Prostate gland (tissue), 2 donors: ENCODE data around the gene PTGES2.
"Not testable (repeated sequence)": the region's sequence is repeated elsewhere in the genome, so short reads cannot be mapped to it uniquely, and the experiment has no call there.

Source experiments
- POLR2A ChIP-seq: fragments of 450-650 bp; IDR thresholded peaks from one replicate; pipeline ENCODE4 v1.6.1; 2016; ENCODE audit warnings: antibody characterized with exemption, mild to moderate bottlenecking
- POLR2AphosphoS5 ChIP-seq: sonication (generic); formaldehyde crosslinking; IDR thresholded peaks from one replicate; pipeline ENCODE4 v1.6.1; 2017; ENCODE audit warnings: antibody characterized with exemption
- TF ChIP-seq, protein P1 (sequence below), 4 experiments: fragments of 200-600 bp in 2 of 4; fragments of 450-650 bp in 2 of 4; sonication (generic) in 2 of 4; IDR thresholded peaks; 1 replicate in 3 of 4; 2 replicates in 1 of 4; pipeline ENCODE4 v1.5.1; 2016 to 2019; ENCODE audit warnings: antibody characterized with exemption in 4 of 4, mild to moderate bottlenecking in 2 of 4, moderate library complexity in 2 of 4

DNA sequence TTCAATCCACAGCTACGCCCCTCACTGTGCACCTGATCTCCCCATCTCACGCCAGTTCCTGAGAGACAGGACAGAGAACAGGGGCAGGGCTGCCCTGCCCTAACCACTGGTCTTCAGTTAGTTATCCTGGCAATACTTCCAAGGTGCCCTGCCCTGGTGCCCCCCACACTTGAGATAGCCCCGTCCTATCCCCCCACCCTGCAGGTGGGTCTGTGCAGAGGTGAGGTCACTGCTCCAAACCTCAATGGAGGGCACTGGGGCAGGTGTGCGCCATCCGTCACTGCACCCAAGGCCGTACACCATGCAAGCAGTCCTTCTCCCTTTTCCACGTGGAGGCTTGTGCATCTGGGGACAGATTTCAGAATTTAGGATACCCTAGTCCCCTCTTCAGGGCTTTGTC, 3.1 kb upstream of the PTGES2 start:
- TF ChIP-seq, protein P1, sequence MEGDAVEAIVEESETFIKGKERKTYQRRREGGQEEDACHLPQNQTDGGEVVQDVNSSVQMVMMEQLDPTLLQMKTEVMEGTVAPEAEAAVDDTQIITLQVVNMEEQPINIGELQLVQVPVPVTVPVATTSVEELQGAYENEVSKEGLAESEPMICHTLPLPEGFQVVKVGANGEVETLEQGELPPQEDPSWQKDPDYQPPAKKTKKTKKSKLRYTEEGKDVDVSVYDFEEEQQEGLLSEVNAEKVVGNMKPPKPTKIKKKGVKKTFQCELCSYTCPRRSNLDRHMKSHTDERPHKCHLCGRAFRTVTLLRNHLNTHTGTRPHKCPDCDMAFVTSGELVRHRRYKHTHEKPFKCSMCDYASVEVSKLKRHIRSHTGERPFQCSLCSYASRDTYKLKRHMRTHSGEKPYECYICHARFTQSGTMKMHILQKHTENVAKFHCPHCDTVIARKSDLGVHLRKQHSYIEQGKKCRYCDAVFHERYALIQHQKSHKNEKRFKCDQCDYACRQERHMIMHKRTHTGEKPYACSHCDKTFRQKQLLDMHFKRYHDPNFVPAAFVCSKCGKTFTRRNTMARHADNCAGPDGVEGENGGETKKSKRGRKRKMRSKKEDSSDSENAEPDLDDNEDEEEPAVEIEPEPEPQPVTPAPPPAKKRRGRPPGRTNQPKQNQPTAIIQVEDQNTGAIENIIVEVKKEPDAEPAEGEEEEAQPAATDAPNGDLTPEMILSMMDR (IDR thresholded peaks at IDR 0.05): not testable (repeated sequence)
- not testable (repeated sequence) for TF ChIP-seq POLR2A, POLR2AphosphoS5
